ENCODE results near the gene WDR81.

- TF ChIP-seq CTCF (IDR thresholded peaks at IDR 0.05; ENCODE audit: low read depth, low read length, poor library complexity, severe bottlenecking) (no peak), EZH2phosphoT487 (IDR thresholded peaks at IDR 0.05; ENCODE audit: borderline replicate concordance, low read length) (0 out of 2 replicates have a peak, but pooled peaks have one; percentile 84)
Measured at GRCh38 chr17:1710807-1711553, 13.5 kb upstream of the WDR81 start.

All from DOHH2 (cell line).